Measurements from ENCODE around the gene RAB8B. TPM values are rescaled to one million over a fixed set of nuclear protein-coding genes. Genes with fewer than 3 reads are reported as not detected.

RAB8B gene
- total RNA-seq, 4 donors from 2014 or later: 24.9 to 93.8 (median 56.0) TPM

DNA sequence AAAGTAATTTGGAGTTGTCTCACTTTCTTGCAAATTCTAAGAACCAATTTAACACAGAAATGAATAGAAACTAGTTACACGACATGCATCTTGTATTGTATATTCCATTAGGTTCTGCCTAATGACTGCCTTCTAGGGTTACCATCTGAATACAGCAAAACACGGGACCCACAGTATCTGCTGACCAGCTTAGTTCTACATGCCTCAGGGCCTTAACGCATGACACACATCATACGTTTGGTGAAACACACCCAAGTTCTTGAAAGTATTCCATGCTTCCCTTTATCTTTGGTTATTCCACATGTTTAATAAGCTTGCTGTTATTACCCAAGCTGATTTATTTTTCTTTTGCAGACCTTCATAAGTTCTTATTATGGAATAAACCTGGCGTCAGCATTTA, 115.9 kb downstream of the RAB8B start:
- TF ChIP-seq, protein P1, sequence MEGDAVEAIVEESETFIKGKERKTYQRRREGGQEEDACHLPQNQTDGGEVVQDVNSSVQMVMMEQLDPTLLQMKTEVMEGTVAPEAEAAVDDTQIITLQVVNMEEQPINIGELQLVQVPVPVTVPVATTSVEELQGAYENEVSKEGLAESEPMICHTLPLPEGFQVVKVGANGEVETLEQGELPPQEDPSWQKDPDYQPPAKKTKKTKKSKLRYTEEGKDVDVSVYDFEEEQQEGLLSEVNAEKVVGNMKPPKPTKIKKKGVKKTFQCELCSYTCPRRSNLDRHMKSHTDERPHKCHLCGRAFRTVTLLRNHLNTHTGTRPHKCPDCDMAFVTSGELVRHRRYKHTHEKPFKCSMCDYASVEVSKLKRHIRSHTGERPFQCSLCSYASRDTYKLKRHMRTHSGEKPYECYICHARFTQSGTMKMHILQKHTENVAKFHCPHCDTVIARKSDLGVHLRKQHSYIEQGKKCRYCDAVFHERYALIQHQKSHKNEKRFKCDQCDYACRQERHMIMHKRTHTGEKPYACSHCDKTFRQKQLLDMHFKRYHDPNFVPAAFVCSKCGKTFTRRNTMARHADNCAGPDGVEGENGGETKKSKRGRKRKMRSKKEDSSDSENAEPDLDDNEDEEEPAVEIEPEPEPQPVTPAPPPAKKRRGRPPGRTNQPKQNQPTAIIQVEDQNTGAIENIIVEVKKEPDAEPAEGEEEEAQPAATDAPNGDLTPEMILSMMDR (IDR thresholded peaks at IDR 0.05; ENCODE audit: low read depth): no peak

DNA sequence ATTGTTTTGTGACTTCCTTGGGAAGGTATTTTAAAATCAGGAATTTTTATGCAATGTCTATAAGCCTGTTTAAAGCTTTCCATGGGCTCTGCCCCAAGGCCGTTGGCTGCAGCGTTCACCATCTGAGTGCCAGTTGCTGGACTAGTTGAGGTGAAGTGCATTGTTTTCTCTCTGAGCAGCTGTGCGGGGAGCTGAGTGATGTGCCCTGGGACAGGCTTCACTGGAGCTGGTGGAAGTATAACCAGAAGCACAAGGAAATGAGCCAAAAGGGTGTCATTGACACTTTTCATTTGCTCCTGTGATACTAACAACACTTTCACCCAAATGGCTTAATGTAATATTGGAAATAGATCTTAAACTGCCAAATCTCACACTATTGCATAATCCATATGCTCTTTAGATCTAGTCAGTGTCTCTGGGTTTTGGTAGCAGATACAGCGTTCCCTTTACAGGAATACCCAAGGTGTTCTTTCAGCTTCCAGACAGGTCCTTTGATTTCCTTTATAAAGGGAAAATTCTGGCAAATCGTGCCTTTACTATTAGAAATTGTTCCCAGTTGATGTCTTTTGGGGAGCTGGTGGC, 117.2 kb downstream of the RAB8B start:
- TF ChIP-seq, protein P1 (IDR thresholded peaks at IDR 0.05; ENCODE audit: low read depth): no peak

DNA sequence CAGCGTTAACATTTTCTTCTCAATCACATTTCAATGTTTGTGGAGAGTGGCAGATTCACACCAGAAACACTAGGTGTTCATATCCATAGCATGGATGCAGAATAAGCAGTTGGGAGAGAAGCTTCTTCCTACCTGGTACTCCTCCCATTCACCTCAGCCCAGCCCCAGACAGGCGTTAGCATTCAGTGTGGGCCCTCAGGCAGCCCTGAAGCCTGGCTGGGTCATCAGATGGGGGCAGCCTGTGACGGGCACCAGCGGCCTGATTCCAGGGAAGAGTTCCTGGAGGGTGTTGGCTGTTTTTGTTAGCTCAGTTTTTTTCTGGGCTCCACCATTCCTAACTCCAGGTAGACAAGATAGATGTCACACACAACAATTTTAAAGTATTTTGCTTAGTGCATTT, 119.1 kb downstream of the RAB8B start:
- TF ChIP-seq, protein P1 (IDR thresholded peaks at IDR 0.05; ENCODE audit: low read depth): no peak

DNA sequence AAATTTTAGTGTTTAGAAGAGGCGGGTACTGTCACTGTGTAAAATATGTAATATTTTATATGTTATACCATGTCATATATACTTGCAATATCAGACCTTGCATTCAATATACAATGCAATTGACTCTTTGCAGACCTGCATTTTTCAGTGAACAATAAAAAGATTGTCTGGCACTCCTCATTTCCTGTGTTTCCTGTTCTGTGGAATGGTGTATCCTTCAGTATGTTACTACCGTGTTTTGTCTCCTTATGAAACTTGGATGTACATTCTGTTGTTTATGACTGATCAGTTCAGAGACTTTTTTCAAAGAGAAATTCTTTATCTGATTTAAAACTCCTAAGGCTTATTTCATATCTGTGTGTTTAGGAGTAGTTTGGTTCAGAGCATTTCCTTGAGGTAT, 119.5 kb downstream of the RAB8B start:
- TF ChIP-seq, protein P1 (IDR thresholded peaks at IDR 0.05; ENCODE audit: low read depth): no peak

DNA sequence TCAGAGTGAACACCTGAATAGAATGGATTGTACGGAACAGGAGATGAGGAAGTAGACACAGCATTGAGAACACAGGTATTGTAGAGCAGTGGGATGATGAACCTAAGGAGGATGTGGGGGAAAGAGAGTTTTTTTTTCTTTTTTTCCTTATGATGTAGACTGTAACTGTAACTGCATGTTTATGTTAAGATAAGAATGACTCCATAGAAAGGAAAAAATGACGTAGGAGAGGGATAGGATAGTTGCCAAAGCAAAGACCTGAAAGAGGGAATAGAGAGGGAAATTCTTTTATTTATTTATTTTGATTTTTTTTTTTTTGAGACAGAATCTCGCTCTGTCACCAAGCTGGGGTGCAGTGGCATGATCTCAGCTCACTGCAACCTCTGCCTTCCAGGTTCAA, 121.2 kb downstream of the RAB8B start:
- TF ChIP-seq, protein P1 (IDR thresholded peaks at IDR 0.05; ENCODE audit: low read depth): no peak

DNA sequence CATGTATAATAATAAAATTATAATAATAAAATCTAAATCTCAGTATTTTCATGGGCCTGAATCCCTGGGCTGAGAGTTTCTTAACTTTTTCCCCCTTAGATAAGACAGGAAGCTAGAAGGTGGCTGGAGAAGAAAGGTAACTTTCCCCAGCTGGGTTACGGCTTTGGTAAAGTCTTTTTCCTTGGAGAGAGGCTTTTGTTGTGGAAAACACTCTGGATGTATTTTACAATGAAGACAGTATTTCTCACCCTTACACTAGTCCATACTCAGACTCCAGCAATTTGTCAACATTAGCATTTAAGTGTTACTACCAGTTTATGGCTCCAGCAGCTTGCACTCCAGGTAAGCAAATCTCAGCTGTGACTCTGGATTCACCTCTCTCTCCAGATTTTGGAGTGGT, 122.9 kb downstream of the RAB8B start:
- TF ChIP-seq, protein P1 (IDR thresholded peaks at IDR 0.05; ENCODE audit: low read depth): no peak

DNA sequence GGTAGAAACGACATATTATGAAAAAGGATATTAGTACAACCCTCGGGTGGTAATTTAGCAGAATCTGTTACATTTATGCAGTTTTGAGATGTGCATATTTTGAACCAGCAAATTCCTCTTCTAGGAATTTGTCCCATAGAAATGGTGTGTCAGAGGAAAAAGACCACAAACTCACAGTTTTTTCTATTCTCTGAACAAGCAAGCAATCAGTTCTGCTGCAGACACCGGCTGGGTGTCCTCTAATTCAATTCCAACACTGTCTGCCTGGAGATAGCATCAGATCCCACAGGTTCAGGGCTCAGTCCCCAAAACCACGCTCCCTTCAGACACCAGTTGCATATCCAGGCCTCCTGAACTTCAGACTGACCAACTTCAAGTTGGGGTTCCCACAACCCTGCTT, 124.4 kb downstream of the RAB8B start:
- TF ChIP-seq, protein P1 (IDR thresholded peaks at IDR 0.05; ENCODE audit: low read depth): no peak

All from subcutaneous adipose tissue (tissue), 4 donors.